Measurements from ENCODE around the gene ZNF821.

- TF ChIP-seq CTCF (conservative IDR thresholded peaks at IDR 0.05) (no peak), EZH2 (IDR thresholded peaks at IDR 0.05; ENCODE audit: low read depth) (no peak)
Measured at GRCh38 chr16:71845639-71846430, 38.1 kb downstream of the ZNF821 start, which contains the start of gene ATXN1L.
